Measurements from ENCODE around the gene ZFHX2. TPM values are rescaled to one million over a fixed set of nuclear protein-coding genes. Genes with fewer than 3 reads are reported as not detected.

ZFHX2 gene
- total RNA-seq, 1 donor from 2014 or later: 0.90 TPM

- Mint-ChIP-seq H3K4me3 (peak overlapping the region; percentile 93), H3K36me3 (peaks cover 3% of the 10 kb centered on the region), H3K4me1 (peaks cover 28% of the 10 kb centered on the region), H3K27ac (peak overlapping the region; percentile 79), H3K9me3 (no peaks in the 10 kb centered on the region), H3K27me3 (ENCODE audit: insufficient read depth, low read depth) (peaks cover 2% of the 10 kb centered on the region)
- no peak overlapping the region for H3K9ac ChIP-seq
- H3K4me3 ChIP-seq: peak overlapping the region; percentile 88
- no peaks in the 10 kb centered on the region for H3K9me3 ChIP-seq (ENCODE audit: low read depth)
- H4K20me1 ChIP-seq (ENCODE audit: low read depth): no peaks in the 10 kb centered on the region
- H2AFZ ChIP-seq (replicated peaks): peak overlapping the region; percentile 94
- H3K79me2 ChIP-seq (ENCODE audit: low read depth): peaks cover 18% of the 10 kb centered on the region
- TF ChIP-seq EZH2 (IDR thresholded peaks at IDR 0.05) (no peak), EZH2phosphoT487 (IDR thresholded peaks at IDR 0.05) (no peak), CTCF (IDR thresholded peaks at IDR 0.05) (no peak)
- peaks cover 16% of the 10 kb centered on the region for H3K4me1 ChIP-seq
- DNase-seq (ENCODE audit: low spot score): no peak
- no peaks in the 10 kb centered on the region for H3K36me3 ChIP-seq
- no peaks in the 10 kb centered on the region for H3K27me3 ChIP-seq
- no peak overlapping the region for H3K27ac ChIP-seq
- H3F3A ChIP-seq (ENCODE audit: low read depth): peaks cover 45% of the 10 kb centered on the region
- H3K4me2 ChIP-seq: peak overlapping the region; percentile 84
Measured at GRCh38 chr14:23555533-23555881, 3.9 kb upstream of the ZFHX2 start.

GRCh38 chr14:23550812-23551265, 726 bp downstream of the ZFHX2 start:
- TF ChIP-seq CTCF (IDR thresholded peaks at IDR 0.05) (no peak), EZH2 (IDR thresholded peaks at IDR 0.05) (no peak), EZH2phosphoT487 (IDR thresholded peaks at IDR 0.05) (no peak)
- Histone ChIP-seq H3F3A (ENCODE audit: low read depth) (peaks cover 39% of the 10 kb centered on the region), H3K9ac (peak overlapping the region; percentile 18), H3K4me3 (peak overlapping the region; percentile 80), H3K4me2 (peak overlapping the region; percentile 81), H2AFZ (replicated peaks) (peak overlapping the region; percentile 78), H3K27ac (peak overlapping the region; percentile 23), H3K4me1 (peaks cover 40% of the 10 kb centered on the region), H3K27me3 (no peaks in the 10 kb centered on the region), H3K79me2 (ENCODE audit: low read depth) (peaks cover 28% of the 10 kb centered on the region), H3K36me3 (no peaks in the 10 kb centered on the region), H4K20me1 (ENCODE audit: low read depth) (peaks cover 15% of the 10 kb centered on the region), H3K9me3 (ENCODE audit: low read depth) (no peaks in the 10 kb centered on the region)
- H3K27ac Mint-ChIP-seq: peak overlapping the region; percentile 47
- peaks cover 2% of the 10 kb centered on the region for H3K27me3 Mint-ChIP-seq (ENCODE audit: insufficient read depth, low read depth)
- H3K36me3 Mint-ChIP-seq: no peaks in the 10 kb centered on the region
- H3K9me3 Mint-ChIP-seq: no peaks in the 10 kb centered on the region
- H3K4me1 Mint-ChIP-seq: peaks cover 11% of the 10 kb centered on the region
- peak; percentile 64 for DNase-seq (ENCODE audit: low spot score)
- H3K4me3 Mint-ChIP-seq: no peak overlapping the region

- no peak overlapping the region for H3K27ac ChIP-seq
- Mint-ChIP-seq H3K4me1 (peaks cover 14% of the 10 kb centered on the region), H3K36me3 (no peaks in the 10 kb centered on the region)
Measured at GRCh38 chr14:23550131-23550811, 1.3 kb downstream of the ZFHX2 start.

More at GRCh38 chr14:23550131-23550811, 1.3 kb downstream of the ZFHX2 start:
- Histone ChIP-seq H3K4me1 (peaks cover 46% of the 10 kb centered on the region), H4K20me1 (ENCODE audit: low read depth) (peaks cover 15% of the 10 kb centered on the region), H3K27me3 (no peaks in the 10 kb centered on the region), H3K4me3 (peak overlapping the region; percentile 80), H3K36me3 (no peaks in the 10 kb centered on the region), H2AFZ (replicated peaks) (peak overlapping the region; percentile 78), H3K4me2 (peak overlapping the region; percentile 81), H3K9ac (no peak overlapping the region), H3K9me3 (ENCODE audit: low read depth) (no peaks in the 10 kb centered on the region), H3F3A (ENCODE audit: low read depth) (peaks cover 39% of the 10 kb centered on the region), H3K79me2 (ENCODE audit: low read depth) (peaks cover 28% of the 10 kb centered on the region)
- TF ChIP-seq EZH2phosphoT487 (IDR thresholded peaks at IDR 0.05) (no peak), EZH2 (IDR thresholded peaks at IDR 0.05) (no peak)
- peak; percentile 22 for DNase-seq (ENCODE audit: low spot score)
- Mint-ChIP-seq H3K27ac (no peak overlapping the region), H3K9me3 (no peaks in the 10 kb centered on the region), H3K27me3 (ENCODE audit: insufficient read depth, low read depth) (peaks cover 2% of the 10 kb centered on the region), H3K4me3 (no peak overlapping the region)

All from neural progenitor cell (in vitro differentiated cells).